Progenitor cell of endocrine pancreas (in vitro differentiated cells): Measurements from ENCODE around the gene ATG14. TPM values are rescaled to one million over a fixed set of nuclear protein-coding genes. Genes with fewer than 3 reads are reported as not detected.
"Not testable (repeated sequence)": the region's sequence is repeated elsewhere in the genome, so short reads cannot be mapped to it uniquely, and the experiment has no call there.

Source experiments
- DNase-seq: peaks from one replicate; pipeline ENCODE4 v3.0.0; 2021; ENCODE audit warnings: low spot score; ENCODE audit not compliant: unreplicated experiment
- H3K27ac Mint-ChIP-seq: 2 replicates; pipeline ENCODE4 v1.8.0; 2021; ENCODE audit warnings: mild to moderate bottlenecking, moderate library complexity, mixed read lengths
- H3K27me3 Mint-ChIP-seq: 2 replicates; pipeline ENCODE4 v1.8.0; 2021; ENCODE audit warnings: mixed read lengths
- H3K36me3 Mint-ChIP-seq: 2 replicates; pipeline ENCODE4 v1.8.0; 2022; ENCODE audit warnings: mixed read lengths; ENCODE audit not compliant: insufficient read depth
- H3K4me1 Mint-ChIP-seq: 2 replicates; pipeline ENCODE4 v1.8.0; 2021; ENCODE audit warnings: low read depth, mixed read lengths
- H3K4me3 Mint-ChIP-seq: 2 replicates; pipeline ENCODE4 v1.8.0; 2021; ENCODE audit warnings: low read depth, mild to moderate bottlenecking, moderate library complexity, mixed read lengths
- H3K9me3 Mint-ChIP-seq: 2 replicates; pipeline ENCODE4 v1.8.0; 2021; ENCODE audit warnings: low read depth, mixed read lengths
- total RNA-seq: library from RNA; stranded (reverse); gene quantifications from 2 replicates; pipeline ENCODE4 v1.2.1, GENCODE V29; 2021
- TF ChIP-seq, protein P1 (sequence below): fragments of 200-600 bp; sonication (generic); IDR thresholded peaks from one replicate; pipeline ENCODE4 v1.5.0; 2021; ENCODE audit warnings: antibody characterized with exemption, mild to moderate bottlenecking; ENCODE audit not compliant: unreplicated experiment

The ATG14 gene
- total RNA-seq, 1 donor from 2014 or later = 14.9 TPM

DNA sequence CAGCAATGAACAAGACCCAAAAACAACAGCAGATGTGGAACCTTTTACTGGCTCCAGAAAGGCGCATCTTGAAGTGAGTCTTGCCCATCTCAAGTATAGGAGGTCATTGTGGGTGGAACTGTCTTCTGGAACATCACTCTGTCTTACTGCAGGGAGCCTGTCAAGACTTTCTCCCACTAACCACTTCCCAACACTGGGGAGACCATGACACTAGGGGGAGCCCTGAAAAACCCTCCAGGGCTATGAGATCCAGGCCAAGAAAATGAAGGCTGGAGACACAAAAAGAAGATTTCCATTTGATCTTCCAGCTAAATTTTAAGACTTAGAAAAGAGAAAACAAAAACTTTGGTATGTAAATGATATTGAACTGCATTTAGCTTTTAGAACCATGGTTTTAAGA lies 13.5 kb upstream of the ATG14 start:
- H3K27me3 Mint-ChIP-seq = peaks cover 7% of the 10 kb centered on the region
- no peak overlapping the region for H3K4me3 Mint-ChIP-seq
- H3K36me3 Mint-ChIP-seq = no peaks in the 10 kb centered on the region
- no peak for DNase-seq
- H3K9me3 Mint-ChIP-seq = no peaks in the 10 kb centered on the region
- TF ChIP-seq, protein P1, sequence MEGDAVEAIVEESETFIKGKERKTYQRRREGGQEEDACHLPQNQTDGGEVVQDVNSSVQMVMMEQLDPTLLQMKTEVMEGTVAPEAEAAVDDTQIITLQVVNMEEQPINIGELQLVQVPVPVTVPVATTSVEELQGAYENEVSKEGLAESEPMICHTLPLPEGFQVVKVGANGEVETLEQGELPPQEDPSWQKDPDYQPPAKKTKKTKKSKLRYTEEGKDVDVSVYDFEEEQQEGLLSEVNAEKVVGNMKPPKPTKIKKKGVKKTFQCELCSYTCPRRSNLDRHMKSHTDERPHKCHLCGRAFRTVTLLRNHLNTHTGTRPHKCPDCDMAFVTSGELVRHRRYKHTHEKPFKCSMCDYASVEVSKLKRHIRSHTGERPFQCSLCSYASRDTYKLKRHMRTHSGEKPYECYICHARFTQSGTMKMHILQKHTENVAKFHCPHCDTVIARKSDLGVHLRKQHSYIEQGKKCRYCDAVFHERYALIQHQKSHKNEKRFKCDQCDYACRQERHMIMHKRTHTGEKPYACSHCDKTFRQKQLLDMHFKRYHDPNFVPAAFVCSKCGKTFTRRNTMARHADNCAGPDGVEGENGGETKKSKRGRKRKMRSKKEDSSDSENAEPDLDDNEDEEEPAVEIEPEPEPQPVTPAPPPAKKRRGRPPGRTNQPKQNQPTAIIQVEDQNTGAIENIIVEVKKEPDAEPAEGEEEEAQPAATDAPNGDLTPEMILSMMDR = no peak
- H3K4me1 Mint-ChIP-seq = peaks cover 3% of the 10 kb centered on the region
- no peak overlapping the region for H3K27ac Mint-ChIP-seq

GRCh38 chr14:55423969-55424368 lies 12.3 kb upstream of the ATG14 start:
- no peaks in the 10 kb centered on the region for H3K4me1 Mint-ChIP-seq
- TF ChIP-seq, protein P1 = no peak
- no peak overlapping the region for H3K4me3 Mint-ChIP-seq
- no peaks in the 10 kb centered on the region for H3K9me3 Mint-ChIP-seq
- H3K36me3 Mint-ChIP-seq = no peaks in the 10 kb centered on the region
- H3K27ac Mint-ChIP-seq = no peak overlapping the region
- H3K27me3 Mint-ChIP-seq = peaks cover 7% of the 10 kb centered on the region
- DNase-seq = no peak

GRCh38 chr14:55422338-55422737 lies 10.7 kb upstream of the ATG14 start:
- H3K27ac Mint-ChIP-seq, H3K36me3 Mint-ChIP-seq, DNase-seq, H3K9me3 Mint-ChIP-seq, H3K4me3 Mint-ChIP-seq, H3K27me3 Mint-ChIP-seq, H3K4me1 Mint-ChIP-seq: not testable (repeated sequence)

- Mint-ChIP-seq H3K4me1 (no peaks in the 10 kb centered on the region), H3K4me3 (no peak overlapping the region), H3K36me3 (no peaks in the 10 kb centered on the region), H3K27ac (no peak overlapping the region), H3K9me3 (no peaks in the 10 kb centered on the region), H3K27me3 (no peaks in the 10 kb centered on the region)
- TF ChIP-seq, protein P1 = no peak
- no peak for DNase-seq
Measured at GRCh38 chr14:55419663-55420062, 8.0 kb upstream of the ATG14 start.

DNA sequence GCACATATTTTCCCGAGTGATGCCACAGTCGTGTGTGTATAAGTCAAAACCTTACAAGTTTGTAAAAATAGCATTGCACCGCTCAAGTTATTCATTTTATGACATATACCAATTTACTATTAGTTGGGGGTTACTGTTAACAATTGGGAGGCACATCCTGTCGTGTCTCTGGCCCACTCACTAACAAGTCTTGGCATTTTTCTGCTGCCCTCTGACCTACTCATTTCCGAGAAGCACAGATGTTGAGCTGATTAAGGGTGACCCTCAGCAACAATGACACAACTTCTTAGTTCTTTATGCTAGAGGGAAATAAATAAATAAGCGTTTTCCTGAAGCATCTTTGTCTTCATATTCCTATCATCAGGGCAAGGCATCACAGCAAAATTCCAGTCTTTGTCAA lies 6.8 kb upstream of the ATG14 start:
- Mint-ChIP-seq H3K27ac (no peak overlapping the region), H3K9me3 (no peaks in the 10 kb centered on the region), H3K27me3 (no peaks in the 10 kb centered on the region), H3K4me1 (no peaks in the 10 kb centered on the region), H3K4me3 (no peak overlapping the region), H3K36me3 (no peaks in the 10 kb centered on the region)
- no peak for DNase-seq
- TF ChIP-seq, protein P1 = no peak

DNA sequence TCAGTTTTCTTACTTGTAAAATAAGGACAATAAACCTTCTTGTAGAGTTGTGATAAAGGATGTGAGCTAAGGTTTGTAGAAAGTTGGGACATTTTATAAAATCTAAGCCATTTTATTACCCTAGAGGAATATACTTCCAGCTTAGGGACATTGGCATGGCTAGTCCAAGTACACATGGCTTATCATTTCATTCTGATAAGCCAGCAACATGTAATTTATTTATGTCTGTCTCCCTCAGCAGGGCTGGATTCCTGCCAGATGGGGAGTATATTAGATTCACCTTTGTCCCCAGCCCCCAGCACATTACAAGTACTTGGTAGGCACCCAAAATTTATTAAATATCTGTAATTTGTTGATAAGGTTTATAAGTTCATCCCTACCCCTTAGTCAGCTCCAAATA lies 6.3 kb upstream of the ATG14 start:
- H3K9me3 Mint-ChIP-seq = no peaks in the 10 kb centered on the region
- TF ChIP-seq, protein P1 = no peak
- DNase-seq = no peak
- no peaks in the 10 kb centered on the region for H3K4me1 Mint-ChIP-seq
- H3K27ac Mint-ChIP-seq = no peak overlapping the region
- no peaks in the 10 kb centered on the region for H3K27me3 Mint-ChIP-seq
- no peaks in the 10 kb centered on the region for H3K36me3 Mint-ChIP-seq
- no peak overlapping the region for H3K4me3 Mint-ChIP-seq
